Activated CD4-positive, alpha-beta T cell treated with anti-CD3 and anti-CD28 coated beads, Interleukin-2, amount 10 ng/mL, durations not matched to agents 7 days and 5 days (primary cell): ENCODE data around the gene KIF14. TPM values are rescaled to one million over a fixed set of nuclear protein-coding genes. Genes with fewer than 3 reads are reported as not detected.

ENCODE experiments used
- CTCF ChIA-PET: fragments of 350-600 bp; sonication (Branson Sonifier 250); formaldehyde crosslinking; loops from one replicate; lab custom pipeline; 2021; ENCODE audit warnings: antibody characterized with exemption; lab: Charles Lee
- POLR2A ChIA-PET: fragments of 350-600 bp; sonication (Branson Sonifier 250); formaldehyde crosslinking; loops from one replicate; lab custom pipeline; 2021; ENCODE audit warnings: antibody characterized with exemption; lab: Charles Lee
- DNase-seq: peaks from one replicate; pipeline ENCODE4 v3.0.0-alpha.2; 2020
- H3K27ac Mint-ChIP-seq: one replicate; pipeline ENCODE4 v1.8.0; 2021; ENCODE audit warnings: mild to moderate bottlenecking, moderate library complexity, mixed read lengths
- H3K27me3 Mint-ChIP-seq: one replicate; pipeline ENCODE4 v1.8.0; 2021; ENCODE audit warnings: mixed read lengths
- H3K36me3 Mint-ChIP-seq: one replicate; pipeline ENCODE4 v1.8.0; 2021; ENCODE audit warnings: low read depth, mixed read lengths
- H3K4me1 Mint-ChIP-seq: one replicate; pipeline ENCODE4 v1.8.0; 2021; ENCODE audit warnings: mixed read lengths
- H3K4me3 Mint-ChIP-seq: one replicate; pipeline ENCODE4 v1.8.0; 2021; ENCODE audit warnings: mild to moderate bottlenecking, moderate library complexity, mixed read lengths
- H3K9me3 Mint-ChIP-seq: one replicate; pipeline ENCODE4 v1.8.0; 2021; ENCODE audit warnings: mixed read lengths
- total RNA-seq, 2 experiments: library from RNA; stranded (reverse); gene quantifications; one replicate each; pipeline ENCODE4 v1.2.3, GENCODE V29; 2021

Gene KIF14
- total RNA-seq, 2 experiments from 2014 or later = 31.6 to 34.6 TPM

DNA sequence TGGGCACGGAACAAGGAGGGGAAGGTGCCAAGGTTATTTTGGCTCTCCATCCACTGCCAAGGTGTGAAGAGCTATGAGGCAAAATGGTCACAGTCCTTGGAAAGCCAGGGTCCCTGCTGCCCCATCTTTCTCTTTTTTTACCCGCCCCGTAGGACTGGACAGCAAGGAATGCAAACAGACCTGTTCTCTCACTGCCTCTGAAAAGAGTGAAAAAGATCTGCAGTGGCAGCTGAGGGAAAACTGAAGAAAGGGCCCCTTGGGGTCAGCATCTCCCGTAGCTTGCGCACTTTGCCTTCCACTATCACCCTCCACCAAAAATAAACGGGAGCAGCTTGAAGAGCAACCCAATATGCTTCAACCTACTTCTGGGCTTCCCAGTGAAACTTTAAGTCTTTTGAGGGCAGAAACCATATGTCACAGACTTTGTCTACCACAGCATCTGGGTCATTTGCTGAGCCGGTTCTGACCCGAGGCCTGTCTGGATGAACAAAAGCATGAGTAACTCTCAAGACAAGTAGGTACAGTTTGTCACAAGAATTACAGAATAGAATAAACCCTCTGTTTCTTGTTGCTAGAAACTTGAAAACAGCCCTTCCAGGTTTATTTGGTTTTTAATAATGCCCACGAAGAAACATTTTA is 9.4 kb upstream of the KIF14 start:
- DNase-seq = no peak
- H3K4me1 Mint-ChIP-seq = peaks cover 28% of the 10 kb centered on the region
- H3K36me3 Mint-ChIP-seq = no peaks in the 10 kb centered on the region
- POLR2A ChIA-PET = no interaction called here
- H3K4me3 Mint-ChIP-seq = no peak overlapping the region
- no peak overlapping the region for H3K27ac Mint-ChIP-seq
- CTCF ChIA-PET = interaction anchor here (1.2 kb wide), 1 partner anchor 47 kb away, joined by 4 read pairs; no protein-coding TSS in a partner anchor
- H3K27me3 Mint-ChIP-seq = no peaks in the 10 kb centered on the region
- no peaks in the 10 kb centered on the region for H3K9me3 Mint-ChIP-seq

DNA sequence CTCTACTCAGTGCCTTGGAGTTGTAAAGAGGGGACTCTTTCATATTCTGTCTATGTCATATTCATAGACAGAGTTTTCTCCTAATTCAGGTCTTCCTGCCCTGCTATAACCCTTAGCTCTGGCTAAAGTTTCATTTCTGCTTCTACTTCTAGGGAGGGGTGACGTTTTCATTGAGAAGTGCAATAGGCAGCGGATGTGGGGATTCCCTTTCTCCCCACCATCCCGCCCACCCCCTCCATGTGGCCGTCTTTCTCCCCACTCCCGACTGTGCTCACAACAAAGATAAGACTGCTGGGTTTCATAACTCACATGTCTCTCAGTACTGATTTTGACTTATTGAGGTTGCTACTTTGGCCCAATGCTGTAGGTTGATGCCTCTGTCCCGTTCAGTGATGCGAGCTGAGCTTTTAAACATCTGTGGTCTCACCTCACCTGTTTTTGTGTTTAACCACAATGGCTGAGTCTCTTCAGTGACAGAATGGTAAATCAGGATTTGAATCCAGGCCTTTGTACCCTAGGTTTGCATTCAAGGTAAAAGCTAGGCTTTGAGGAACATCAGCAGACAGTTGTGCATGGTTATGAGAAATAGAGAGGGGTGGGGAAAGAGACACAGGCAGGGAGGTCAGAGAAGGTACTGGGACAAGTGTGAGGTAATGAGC is 7.8 kb upstream of the KIF14 start:
- CTCF ChIA-PET = interaction anchor here (0.6 to 1.4 kb wide), 2 partner anchors 9 to 280 kb away, joined by 3 to 7 read pairs; no protein-coding TSS in a partner anchor
- peak; percentile 23 for DNase-seq
- no peak overlapping the region for H3K4me3 Mint-ChIP-seq

DNA sequence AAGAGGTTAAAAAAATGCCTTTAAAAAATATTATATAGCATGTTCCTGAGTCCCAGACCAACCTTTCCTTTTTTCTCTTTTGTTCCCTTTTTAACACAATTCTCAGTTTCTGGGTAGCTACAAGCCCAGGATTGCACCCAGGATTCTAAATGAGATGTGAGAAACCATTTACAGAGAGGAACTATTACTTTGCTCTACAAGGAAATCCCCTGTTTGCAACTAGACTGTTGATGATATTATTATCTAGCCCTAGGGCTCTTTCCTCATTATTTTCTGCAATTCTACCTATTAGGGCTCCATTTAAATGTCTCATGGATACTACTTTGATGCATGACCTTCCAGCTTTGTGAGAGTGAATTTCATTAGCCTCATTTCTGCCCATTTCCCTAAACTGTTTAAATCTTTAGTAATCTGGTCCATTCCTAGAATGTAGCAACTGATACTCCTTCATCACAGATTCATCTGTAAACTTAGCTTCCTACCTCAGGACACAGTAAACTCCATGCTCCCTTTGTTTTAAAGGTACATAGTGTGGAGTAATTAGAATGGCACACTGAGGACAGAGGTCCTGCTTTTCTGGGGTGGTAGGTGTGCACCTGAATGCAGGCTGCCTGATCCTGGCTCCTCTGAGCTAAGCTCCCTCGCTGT is 7.1 kb upstream of the KIF14 start:
- peaks cover 42% of the 10 kb centered on the region for H3K4me1 Mint-ChIP-seq
- ChIA-PET POLR2A (interaction anchor here (1.3 kb wide), 1 partner anchor 42 kb away, joined by 4 read pairs; the partner anchor contains the start of gene DDX59), CTCF (interaction anchor here (0.6 to 1.4 kb wide), 2 partner anchors 9 to 279 kb away, joined by 3 to 7 read pairs; no protein-coding TSS in a partner anchor)
- DNase-seq = no peak
- H3K4me3 Mint-ChIP-seq = no peak overlapping the region
- no peaks in the 10 kb centered on the region for H3K36me3 Mint-ChIP-seq
- peak overlapping the region; percentile 0 for H3K27ac Mint-ChIP-seq
- H3K27me3 Mint-ChIP-seq = no peaks in the 10 kb centered on the region
- H3K9me3 Mint-ChIP-seq = no peaks in the 10 kb centered on the region

More for the DNA sequence above, 7.8 kb upstream of the KIF14 start:
- Mint-ChIP-seq H3K4me1 (peaks cover 36% of the 10 kb centered on the region), H3K27ac (peak overlapping the region; percentile 0), H3K9me3 (no peaks in the 10 kb centered on the region), H3K27me3 (no peaks in the 10 kb centered on the region), H3K36me3 (no peaks in the 10 kb centered on the region)
- POLR2A ChIA-PET = interaction anchor here (1.3 kb wide), 1 partner anchor 41 kb away, joined by 4 read pairs; the partner anchor contains the start of gene DDX59

DNA sequence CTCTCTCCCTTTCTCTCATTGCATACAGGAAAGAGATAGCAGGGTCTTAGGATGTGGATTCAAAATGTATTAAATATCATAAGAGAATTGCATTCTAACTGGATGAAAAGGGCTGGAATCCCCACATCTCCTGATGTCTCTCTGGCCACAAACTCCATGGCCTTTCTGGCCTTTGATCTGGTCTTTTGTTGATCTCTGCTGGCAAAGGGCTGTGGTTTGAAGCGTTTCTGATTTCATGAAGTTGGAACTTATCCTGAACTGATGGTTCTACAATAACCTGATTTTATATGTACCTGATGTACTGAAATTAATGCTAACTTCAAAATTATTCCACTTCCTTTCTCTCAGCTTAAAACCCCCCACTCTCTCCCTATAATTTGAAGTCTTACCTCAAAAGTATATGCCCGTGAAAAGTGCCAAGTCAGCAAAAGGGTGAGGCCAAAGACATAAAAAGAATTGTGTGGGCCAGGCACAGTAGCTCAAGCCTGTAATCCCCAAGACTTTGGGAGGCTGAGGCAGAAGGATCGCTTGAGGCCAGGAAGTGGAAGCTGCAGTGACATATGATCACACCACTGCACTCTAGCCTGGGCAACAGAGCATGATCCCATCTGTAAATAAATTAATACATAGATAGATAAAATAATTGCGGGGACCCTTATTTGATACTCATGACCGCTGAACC is 6.4 kb upstream of the KIF14 start:
- no peak for DNase-seq
- ChIA-PET CTCF (interaction anchor here (0.6 to 1.4 kb wide), 2 partner anchors 10 to 39 kb away, joined by 4 to 7 read pairs; no protein-coding TSS in a partner anchor), POLR2A (no interaction called here)
- Mint-ChIP-seq H3K27me3 (no peaks in the 10 kb centered on the region), H3K4me1 (peaks cover 43% of the 10 kb centered on the region), H3K27ac (no peak overlapping the region), H3K9me3 (no peaks in the 10 kb centered on the region), H3K36me3 (no peaks in the 10 kb centered on the region), H3K4me3 (no peak overlapping the region)

DNA sequence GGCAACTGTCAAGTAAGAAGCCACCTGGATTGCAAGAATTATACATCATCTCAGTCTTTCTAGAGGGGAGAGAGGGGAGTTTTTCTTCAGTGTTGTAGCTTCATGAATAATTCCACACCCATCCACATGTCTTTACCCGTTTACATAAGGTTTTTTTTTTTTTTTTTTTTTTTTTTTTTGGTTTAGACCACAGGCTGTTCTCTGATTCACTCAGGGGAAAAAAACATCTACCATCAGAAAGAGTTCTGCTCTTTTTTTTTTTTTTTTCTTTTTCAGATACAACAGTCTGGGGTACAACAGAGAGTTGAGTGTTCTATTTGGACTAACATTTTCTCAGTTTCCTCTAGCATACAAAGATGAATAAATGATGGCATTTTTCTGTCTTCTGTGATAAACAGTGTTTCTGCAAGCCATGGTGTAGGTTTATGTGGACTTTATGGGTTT is 4.9 kb upstream of the KIF14 start:
- Mint-ChIP-seq H3K4me1 (peaks cover 54% of the 10 kb centered on the region), H3K27me3 (no peaks in the 10 kb centered on the region), H3K9me3 (no peaks in the 10 kb centered on the region), H3K27ac (peak overlapping the region; percentile 3), H3K36me3 (no peaks in the 10 kb centered on the region), H3K4me3 (no peak overlapping the region)
- ChIA-PET CTCF (interaction anchor here (0.6 to 1.5 kb wide), 4 partner anchors 12 to 363 kb away, joined by 3 read pairs; no protein-coding TSS in a partner anchor), POLR2A (interaction anchor here (0.7 kb wide), 1 partner anchor 915 kb away, joined by 3 read pairs; no protein-coding TSS in a partner anchor)
- no peak for DNase-seq

DNA sequence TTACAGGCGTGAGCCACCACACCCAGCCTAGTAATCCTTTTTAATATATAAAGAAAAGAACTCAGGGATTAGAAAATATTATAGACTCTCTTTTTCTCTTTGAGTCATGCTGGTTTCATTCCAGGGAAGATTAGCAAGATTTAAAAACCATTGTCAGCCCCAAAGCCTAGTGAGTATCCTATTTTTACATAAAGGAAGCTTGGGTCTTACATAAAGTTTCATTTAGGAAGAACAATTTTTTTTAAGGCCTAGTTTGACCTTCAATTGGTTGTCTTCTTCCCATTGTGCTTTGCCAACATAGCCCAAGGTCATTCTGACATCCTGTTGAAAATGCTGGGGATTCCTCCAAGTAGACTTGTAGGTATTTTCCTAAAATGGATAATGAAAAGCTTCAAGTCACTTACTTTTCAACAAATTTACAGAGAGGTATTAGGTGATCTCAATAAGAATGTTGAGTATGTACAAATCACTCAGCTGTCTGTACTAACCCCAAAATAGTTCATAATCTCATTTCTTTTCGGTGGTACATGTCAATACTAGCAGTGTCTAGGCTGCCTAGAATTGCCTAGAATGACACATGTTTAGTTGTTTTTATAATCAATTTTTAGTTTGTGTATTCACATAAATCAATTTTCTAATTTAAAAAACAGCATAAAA is 4.3 kb upstream of the KIF14 start:
- ChIA-PET POLR2A (interaction anchor here (0.7 kb wide), 1 partner anchor 916 kb away, joined by 3 read pairs; no protein-coding TSS in a partner anchor), CTCF (interaction anchor here (0.9 to 1.5 kb wide), 2 partner anchors 11 to 182 kb away, joined by 3 read pairs; no protein-coding TSS in a partner anchor)
- Mint-ChIP-seq H3K4me3 (no peak overlapping the region), H3K9me3 (no peaks in the 10 kb centered on the region), H3K4me1 (peaks cover 56% of the 10 kb centered on the region), H3K36me3 (peaks cover 3% of the 10 kb centered on the region), H3K27me3 (no peaks in the 10 kb centered on the region), H3K27ac (no peak overlapping the region)
- DNase-seq = no peak

DNA sequence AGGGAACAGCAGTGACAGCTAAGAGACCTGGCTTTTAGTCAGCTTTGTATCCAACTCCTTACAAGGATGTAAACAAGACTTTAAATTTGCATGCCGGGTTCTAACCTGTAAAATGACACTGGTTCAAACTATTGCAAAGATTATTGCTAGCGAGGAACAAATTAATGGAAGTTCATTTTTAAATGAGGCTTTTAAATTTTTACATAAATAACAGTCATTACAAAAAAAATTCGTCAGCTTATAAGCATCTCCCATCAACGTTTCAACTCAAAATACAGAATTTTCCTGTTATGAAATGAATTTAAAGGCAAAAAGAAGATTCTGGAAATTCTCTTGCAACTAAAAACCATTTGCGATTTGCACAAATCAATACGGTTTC is 668 bp downstream of the KIF14 start:
- ChIA-PET CTCF (no interaction called here), POLR2A (interaction anchor here (0.6 kb wide), 1 partner anchor 50 kb away, joined by 3 read pairs; the partner anchor contains the start of gene DDX59)
- H3K4me3 Mint-ChIP-seq = peak overlapping the region; percentile 92

DNA sequence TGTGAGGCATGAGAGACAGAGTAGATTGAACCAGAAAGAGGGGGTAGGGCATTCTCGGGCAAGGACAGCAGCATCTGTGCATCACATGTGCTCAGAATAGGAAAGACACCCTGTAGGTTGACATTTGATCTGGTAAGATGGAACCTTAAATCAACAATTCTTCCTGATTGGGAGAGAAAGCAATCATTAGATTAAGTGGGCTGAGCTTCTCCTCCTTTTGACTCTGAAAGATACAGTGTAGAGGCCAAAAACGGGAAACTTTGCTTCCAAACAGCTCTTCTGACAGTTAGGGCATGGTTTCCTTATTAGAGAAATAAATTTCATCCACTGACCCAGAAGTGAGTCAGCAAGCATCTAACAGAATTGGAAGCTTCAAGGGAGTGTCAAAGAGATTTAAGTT is 9.7 kb downstream of the KIF14 start:
- Mint-ChIP-seq H3K27ac (no peak overlapping the region), H3K4me3 (no peak overlapping the region), H3K36me3 (peaks cover 64% of the 10 kb centered on the region), H3K9me3 (no peaks in the 10 kb centered on the region), H3K27me3 (no peaks in the 10 kb centered on the region), H3K4me1 (peaks cover 2% of the 10 kb centered on the region)
- ChIA-PET CTCF (interaction anchor here (1.1 kb wide), 1 partner anchor 11 kb away, joined by 5 read pairs; no protein-coding TSS in a partner anchor), POLR2A (no interaction called here)
- no peak for DNase-seq

More for the DNA sequence above, 668 bp downstream of the KIF14 start:
- Mint-ChIP-seq H3K4me1 (peaks cover 61% of the 10 kb centered on the region), H3K27ac (peak overlapping the region; percentile 94), H3K27me3 (no peaks in the 10 kb centered on the region), H3K36me3 (peaks cover 42% of the 10 kb centered on the region), H3K9me3 (no peaks in the 10 kb centered on the region)
- DNase-seq = no peak

DNA sequence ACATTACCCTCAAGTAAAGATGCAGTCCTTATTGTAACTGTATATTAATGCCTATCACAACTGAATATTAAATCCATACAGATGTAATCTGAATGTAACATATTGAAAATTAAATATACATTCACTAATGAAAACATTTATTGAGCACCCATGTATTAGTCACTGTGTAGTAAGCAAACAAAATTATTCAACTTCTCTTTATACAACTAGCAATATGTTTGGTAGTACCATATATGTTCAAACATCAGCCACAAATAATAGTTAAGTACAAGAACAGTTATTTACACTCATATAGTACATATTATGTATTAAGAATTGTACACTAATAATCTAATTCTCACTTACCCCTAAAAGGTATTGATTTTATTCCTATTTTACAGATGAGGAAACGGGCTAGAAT is 17.9 kb downstream of the KIF14 start:
- H3K27me3 Mint-ChIP-seq = no peaks in the 10 kb centered on the region
- H3K4me1 Mint-ChIP-seq = no peaks in the 10 kb centered on the region
- ChIA-PET CTCF (no interaction called here), POLR2A (no interaction called here)
- no peak overlapping the region for H3K4me3 Mint-ChIP-seq
- H3K27ac Mint-ChIP-seq = no peak overlapping the region
- peaks cover 57% of the 10 kb centered on the region for H3K36me3 Mint-ChIP-seq
- no peak for DNase-seq
- no peaks in the 10 kb centered on the region for H3K9me3 Mint-ChIP-seq

DNA sequence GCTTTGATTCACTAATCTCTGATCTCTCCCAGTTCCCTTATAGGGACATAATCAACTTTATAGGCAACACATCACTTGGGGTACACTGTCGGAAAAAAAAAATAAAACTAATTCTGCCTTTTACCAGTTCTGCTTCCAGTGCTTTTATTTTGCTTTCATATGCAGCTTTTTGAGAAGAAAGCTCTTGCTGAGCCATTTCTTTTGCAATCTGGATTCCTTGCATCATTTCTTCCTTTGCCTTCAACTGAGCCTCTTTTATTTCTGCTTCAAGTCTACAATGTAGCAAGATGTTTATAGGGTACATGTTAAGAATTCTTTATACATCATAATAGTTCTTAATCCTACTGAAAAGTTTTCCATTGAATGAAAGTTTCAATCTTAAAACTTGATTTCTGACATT is 30.6 kb downstream of the KIF14 start:
- H3K4me3 Mint-ChIP-seq = no peak overlapping the region
- peaks cover 54% of the 10 kb centered on the region for H3K36me3 Mint-ChIP-seq
- DNase-seq = no peak
- CTCF ChIA-PET = interaction anchor here (1.3 to 2.0 kb wide), 2 partner anchors 8 to 25 kb away, joined by 3 to 6 read pairs; no protein-coding TSS in a partner anchor
- no peak overlapping the region for H3K27ac Mint-ChIP-seq
- H3K27me3 Mint-ChIP-seq = no peaks in the 10 kb centered on the region
- H3K4me1 Mint-ChIP-seq = no peaks in the 10 kb centered on the region
- no peaks in the 10 kb centered on the region for H3K9me3 Mint-ChIP-seq
- POLR2A ChIA-PET = no interaction called here

DNA sequence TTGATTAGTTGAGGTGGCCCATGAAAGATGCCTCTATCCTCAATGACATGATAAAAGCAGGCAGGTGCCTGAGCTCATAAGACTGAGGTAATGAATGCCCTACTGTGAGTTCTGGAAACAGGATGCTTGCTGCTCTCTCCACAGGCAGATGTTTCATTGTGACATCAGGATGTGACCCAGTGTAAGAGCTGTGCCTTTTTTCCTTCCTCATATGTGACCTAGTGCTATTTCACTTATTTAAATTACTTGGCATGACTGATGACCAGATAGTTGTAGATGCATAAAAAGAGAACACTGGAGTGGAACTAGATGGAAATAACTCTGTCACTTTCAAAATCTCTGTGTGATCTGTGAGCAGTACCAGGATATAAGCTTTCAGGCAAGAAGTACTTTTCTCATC is 31.9 kb downstream of the KIF14 start:
- Mint-ChIP-seq H3K9me3 (no peaks in the 10 kb centered on the region), H3K27ac (no peak overlapping the region), H3K36me3 (peaks cover 62% of the 10 kb centered on the region), H3K4me3 (no peak overlapping the region), H3K27me3 (no peaks in the 10 kb centered on the region), H3K4me1 (no peaks in the 10 kb centered on the region)
- no peak for DNase-seq
- ChIA-PET CTCF (interaction anchor here (1.3 kb wide), 1 partner anchor 26 kb away, joined by 3 read pairs; no protein-coding TSS in a partner anchor), POLR2A (no interaction called here)
